AG04450 (cell line): ENCODE results near the gene AKR1D1. TPM values are rescaled to one million over a fixed set of nuclear protein-coding genes. Genes with fewer than 3 reads are reported as not detected.

ENCODE experiments used
- CTCF ChIA-PET: fragments of 300-600, 350-600 bp; formaldehyde crosslinking; extraction: SDS; loops from one replicate; lab custom pipeline; 2022; ENCODE audit warnings: antibody characterized with exemption, inconsistent platforms; lab: Charles Lee
- POLR2A ChIA-PET: fragments of 350-600 bp; formaldehyde crosslinking; extraction: SDS; loops from one replicate; lab custom pipeline; 2021; ENCODE audit warnings: antibody characterized with exemption, inconsistent platforms; lab: Yijun Ruan, JAX
- DNase-seq: peaks from one replicate; pipeline ENCODE4 v3.0.0-alpha.2; 2011; ENCODE audit warnings: low read depth, low spot score
- H3K27ac ChIP-seq: one replicate; pipeline ENCODE4 v1.5.1; 2012; ENCODE audit warnings: low read depth, low read length, control low read depth
- H3K27me3 ChIP-seq: one replicate; pipeline ENCODE4 v1.6.0; 2012; ENCODE audit warnings: low read length; ENCODE audit not compliant: control insufficient read depth, insufficient read depth
- H3K4me3 ChIP-seq: 2 replicates; pipeline ENCODE4 v1.5.1; 2011; ENCODE audit warnings: mild to moderate bottlenecking, low read depth, low read length, control low read depth
- H3K9me3 ChIP-seq: 2 replicates; pipeline ENCODE4 v1.5.1; 2012; ENCODE audit warnings: low read length; ENCODE audit not compliant: control insufficient read depth, insufficient read depth
- CTCF ChIP-seq: IDR thresholded peaks from 2 replicates; pipeline ENCODE4 v1.5.1; 2011; ENCODE audit warnings: low read depth, low read length, control low read depth, inconsistent platforms
- polyA plus RNA-seq: library from polyadenylated mRNA; depleted of rRNA; stranded (reverse); fragments of >200 nt; gene quantifications from 2 replicates; pipeline ENCODE4 v1.2.3, GENCODE V29; 2011

Gene AKR1D1
- polyA plus RNA-seq, 1 experiment = not detected

DNA sequence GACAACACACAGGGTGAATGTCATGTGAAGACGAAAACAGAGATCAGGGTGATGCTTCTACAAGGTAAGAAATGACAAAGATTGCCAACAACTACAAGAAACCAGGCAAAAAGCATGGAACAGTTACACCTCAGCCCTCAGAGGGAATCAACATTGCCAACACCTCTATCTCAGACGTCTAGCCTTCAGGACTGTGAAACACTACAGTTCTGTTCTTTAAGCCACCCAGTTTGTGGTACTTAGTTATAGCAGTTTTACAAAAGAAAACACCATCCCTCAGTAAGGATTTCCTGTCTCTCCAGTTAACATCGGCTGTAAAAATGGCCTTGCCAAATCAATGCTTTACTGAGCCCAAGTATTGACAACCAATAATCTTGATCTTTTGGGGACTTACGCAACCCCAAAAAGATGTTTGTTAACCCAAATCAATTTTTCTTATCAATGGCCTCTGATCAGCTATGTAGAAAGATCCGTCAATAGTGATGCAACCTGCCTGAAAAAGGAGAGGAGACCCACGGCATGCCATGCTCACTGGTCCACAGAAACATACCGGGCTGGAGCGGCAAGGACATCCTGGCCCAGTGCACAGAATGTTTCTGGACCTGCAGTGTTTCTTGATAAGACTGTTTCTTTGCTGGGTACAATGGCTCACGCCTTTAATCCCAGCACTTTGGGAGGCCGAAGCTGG is 44.0 kb downstream of the AKR1D1 start:
- ChIA-PET CTCF (no interaction called here), POLR2A (no interaction called here)
- no peak overlapping the region for H3K27ac ChIP-seq
- no peak for DNase-seq
- TF ChIP-seq CTCF = no peak
- no peak overlapping the region for H3K4me3 ChIP-seq
- H3K27me3 ChIP-seq = no peaks in the 10 kb centered on the region
- peaks cover 9% of the 10 kb centered on the region; the same call in 1 of the 2 replicates for H3K9me3 ChIP-seq

- ChIA-PET POLR2A (no interaction called here), CTCF (no interaction called here)
- TF ChIP-seq CTCF = no peak
- DNase-seq = no peak
- peaks cover 9% of the 10 kb centered on the region; the same call in 1 of the 2 replicates for H3K9me3 ChIP-seq
- H3K4me3 ChIP-seq = no peak overlapping the region
- H3K27me3 ChIP-seq = no peaks in the 10 kb centered on the region
- H3K27ac ChIP-seq = no peak overlapping the region
These were observed 45.9 kb downstream of the AKR1D1 start for GRCh38 chr7:138122162-138122561.

DNA sequence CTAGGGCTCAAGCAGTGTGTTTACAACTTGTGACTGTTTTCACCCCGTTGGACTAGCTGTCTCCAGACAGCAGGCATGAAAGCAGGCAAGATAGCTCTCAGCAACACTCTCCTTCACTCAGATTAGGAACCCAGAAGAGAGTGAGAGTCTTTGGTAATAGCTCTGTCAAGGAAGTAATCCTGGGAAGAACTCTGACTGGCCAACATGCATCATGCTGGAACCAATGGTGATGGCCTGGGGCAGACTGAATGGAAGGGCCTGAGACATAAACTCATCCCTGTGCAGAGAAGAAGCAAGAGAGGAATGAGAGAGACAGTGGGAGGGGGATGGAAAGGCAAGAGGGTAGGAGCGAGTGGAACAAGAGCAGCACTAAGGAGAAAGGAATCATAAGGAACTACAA is 48.9 kb downstream of the AKR1D1 start:
- no peak overlapping the region for H3K27ac ChIP-seq
- DNase-seq = no peak
- POLR2A ChIA-PET = no interaction called here
- CTCF ChIA-PET = no interaction called here
- TF ChIP-seq CTCF = no peak
- H3K9me3 ChIP-seq = peaks cover 9% of the 10 kb centered on the region; the same call in 1 of the 2 replicates
- no peak overlapping the region for H3K4me3 ChIP-seq
- H3K27me3 ChIP-seq = no peaks in the 10 kb centered on the region

DNA sequence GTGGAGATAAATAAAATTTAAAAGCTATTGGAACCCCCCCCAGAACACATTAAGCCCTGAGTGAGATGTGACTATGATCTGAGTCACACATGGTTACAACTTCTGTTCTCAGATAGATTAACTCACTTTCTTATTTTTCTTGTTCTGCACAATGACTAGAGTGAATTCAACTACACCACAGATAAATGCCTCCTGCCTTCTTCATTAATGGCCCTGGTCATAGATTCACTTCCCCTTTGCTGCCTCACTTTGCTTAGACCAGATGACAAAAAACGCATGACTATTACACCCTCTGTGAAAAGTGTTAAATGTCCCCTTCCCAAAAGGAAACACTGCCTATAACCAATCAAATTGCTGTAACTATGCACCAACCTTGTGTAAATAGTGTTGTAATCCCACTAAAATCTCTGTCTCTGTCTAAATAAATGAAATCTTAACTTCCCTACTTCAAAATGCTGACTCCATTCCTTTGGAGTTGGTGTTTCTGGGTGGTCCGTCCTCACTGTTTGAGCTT is 49.4 kb downstream of the AKR1D1 start:
- H3K27ac ChIP-seq = no peak overlapping the region
- H3K4me3 ChIP-seq = no peak overlapping the region
- ChIA-PET CTCF (no interaction called here), POLR2A (no interaction called here)
- no peak for DNase-seq
- H3K9me3 ChIP-seq = peaks cover 9% of the 10 kb centered on the region; the same call in 1 of the 2 replicates
- TF ChIP-seq CTCF = no peak
- H3K27me3 ChIP-seq = no peaks in the 10 kb centered on the region

GRCh38 chr7:138126928-138127327 is 50.7 kb downstream of the AKR1D1 start:
- ChIA-PET POLR2A (no interaction called here), CTCF (no interaction called here)
- DNase-seq = no peak
- H3K27me3 ChIP-seq = no peaks in the 10 kb centered on the region
- peaks cover 9% of the 10 kb centered on the region; the same call in 1 of the 2 replicates for H3K9me3 ChIP-seq
- no peak overlapping the region for H3K27ac ChIP-seq
- no peak overlapping the region for H3K4me3 ChIP-seq
- no peak for TF ChIP-seq CTCF
